ENCODE results near the gene PKIG. TPM values are rescaled to one million over a fixed set of nuclear protein-coding genes. Genes with fewer than 3 reads are reported as not detected.

The PKIG gene
- polyA plus RNA-seq, 1 donor (not counting 4 experiments of a cell fraction or from before 2014, with no cell fraction given): 6.6 TPM

GRCh38 chr20:44660581-44660980, 78.2 kb downstream of the PKIG start:
- Histone ChIP-seq H3K9me1 (ENCODE audit: control insufficient read depth, extremely low read depth, insufficient read depth, low read length) (no peaks in the 10 kb centered on the region), H4K20me1 (ENCODE audit: control insufficient read depth, extremely low read depth, insufficient read depth, low read length) (no peaks in the 10 kb centered on the region), H3K36me3 (ENCODE audit: control insufficient read depth in 2 of 2, extremely low read depth in 1 of 2, insufficient read depth in 2 of 2, low read length in 2 of 2) (no peaks in the 10 kb centered on the region), H3K27ac (ENCODE audit: control insufficient read depth, insufficient read depth, low read length) (no peak overlapping the region), H3K4me1 (ENCODE audit: control insufficient read depth, extremely low read depth, insufficient read depth, low read length) (peaks cover 5% of the 10 kb centered on the region), H3K9ac (ENCODE audit: control insufficient read depth, extremely low read depth, insufficient read depth, low read length) (no peak overlapping the region), H3K4me2 (ENCODE audit: control insufficient read depth, extremely low read depth, insufficient read depth, low read depth, low read length) (no peak overlapping the region), H3K4me3 (ENCODE audit: control insufficient read depth in 2 of 3, extremely low read depth in 1 of 3, insufficient read depth in 2 of 3, low read depth in 1 of 3, low read length in 3 of 3) (no peak overlapping the region), H3K9me3 (ENCODE audit: control insufficient read depth, low read depth, low read length) (no peaks in the 10 kb centered on the region), H2AFZ (ENCODE audit: control insufficient read depth, low read length) (no peak overlapping the region), H3K79me2 (ENCODE audit: control insufficient read depth, insufficient read depth, low read length) (no peaks in the 10 kb centered on the region), H3K27me3 (ENCODE audit: control insufficient read depth, extremely low read depth, insufficient read depth, low read length) (peaks cover 5% of the 10 kb centered on the region)
- TF ChIP-seq CTCF (optimal IDR thresholded peaks at IDR 0.05 in 1 of 3, IDR thresholded peaks at IDR 0.05 in 1 of 3, conservative IDR thresholded peaks at IDR 0.05 in 1 of 3; ENCODE audit: extremely low read depth in 1 of 3, insufficient read depth in 2 of 3, low read length in 3 of 3): no peak
- TF ChIP-seq EZH2 (IDR thresholded peaks at IDR 0.05; ENCODE audit: low read length): no peak
- FAIRE-seq (no peak), DNase-seq (ENCODE audit: low read depth, low spot score) (no peak)
- dilution Hi-C loops (cut with MboI; ENCODE audit: extremely low pct_ligation_motif_present, low sequenced_read_pairs): no loop called here

- dilution Hi-C loops (cut with MboI; ENCODE audit: extremely low pct_ligation_motif_present, low sequenced_read_pairs): no loop called here
These were observed 79.9 kb downstream of the PKIG start for GRCh38 chr20:44662261-44662660.

More at GRCh38 chr20:44662261-44662660, 79.9 kb downstream of the PKIG start:
- TF ChIP-seq EZH2 (IDR thresholded peaks at IDR 0.05; ENCODE audit: low read length) (no peak), CTCF (optimal IDR thresholded peaks at IDR 0.05 in 1 of 3, IDR thresholded peaks at IDR 0.05 in 1 of 3, conservative IDR thresholded peaks at IDR 0.05 in 1 of 3; ENCODE audit: extremely low read depth in 1 of 3, insufficient read depth in 2 of 3, low read length in 3 of 3) (no peak)
- FAIRE-seq (no peak), DNase-seq (ENCODE audit: low read depth, low spot score) (no peak)
- Histone ChIP-seq H3K4me1 (ENCODE audit: control insufficient read depth, extremely low read depth, insufficient read depth, low read length) (peaks cover 5% of the 10 kb centered on the region), H3K9me1 (ENCODE audit: control insufficient read depth, extremely low read depth, insufficient read depth, low read length) (no peaks in the 10 kb centered on the region), H3K79me2 (ENCODE audit: control insufficient read depth, insufficient read depth, low read length) (no peaks in the 10 kb centered on the region), H4K20me1 (ENCODE audit: control insufficient read depth, extremely low read depth, insufficient read depth, low read length) (no peaks in the 10 kb centered on the region), H3K9me3 (ENCODE audit: control insufficient read depth, low read depth, low read length) (no peaks in the 10 kb centered on the region), H3K36me3 (ENCODE audit: control insufficient read depth in 2 of 2, extremely low read depth in 1 of 2, insufficient read depth in 2 of 2, low read length in 2 of 2) (no peaks in the 10 kb centered on the region), H3K27me3 (ENCODE audit: control insufficient read depth, extremely low read depth, insufficient read depth, low read length) (peaks cover 5% of the 10 kb centered on the region), H3K27ac (ENCODE audit: control insufficient read depth, insufficient read depth, low read length) (no peak overlapping the region), H2AFZ (ENCODE audit: control insufficient read depth, low read length) (no peak overlapping the region), H3K4me2 (ENCODE audit: control insufficient read depth, extremely low read depth, insufficient read depth, low read depth, low read length) (no peak overlapping the region), H3K9ac (ENCODE audit: control insufficient read depth, extremely low read depth, insufficient read depth, low read length) (no peak overlapping the region), H3K4me3 (ENCODE audit: control insufficient read depth in 2 of 3, extremely low read depth in 1 of 3, insufficient read depth in 2 of 3, low read depth in 1 of 3, low read length in 3 of 3) (no peak overlapping the region)
